Tibial nerve (tissue), 4 donors: ENCODE results near the gene ATP5MC2. TPM values are rescaled to one million over a fixed set of nuclear protein-coding genes. Genes with fewer than 3 reads are reported as not detected.
"Not testable (repeated sequence)": the region's sequence is repeated elsewhere in the genome, so short reads cannot be mapped to it uniquely, and the experiment has no call there.

Experiments
- DNase-seq, 2 donors: peaks; one replicate each; pipeline ENCODE4 v3.0.0-alpha.2; 2019; ENCODE audit warnings: low spot score in 2 of 2
- H3K27ac ChIP-seq, 4 donors: fragments of 200-600 bp; sonication (generic) in 3 of 4; one replicate each; pipeline ENCODE4 v1.5.1; 2017 to 2019; ENCODE audit warnings: mild to moderate bottlenecking in 1 of 4
- H3K27me3 ChIP-seq, 2 donors: fragments of 200-600 bp; sonication (generic) in 1 of 2; one replicate each; pipeline versions ENCODE4 v1.5.1 to v1.6.0; 2017 to 2019
- H3K36me3 ChIP-seq, 3 donors: fragments of 200-600 bp; sonication (generic); one replicate each; pipeline ENCODE4 v1.5.1; 2018 to 2019
- H3K4me1 ChIP-seq, 4 donors: fragments of 200-600 bp; sonication (generic) in 3 of 4; one replicate each; pipeline ENCODE4 v1.5.1; 2017 to 2019
- H3K4me3 ChIP-seq, 4 donors: fragments of 200-600 bp; sonication (generic) in 3 of 4; one replicate each; pipeline ENCODE4 v1.5.1; 2017 to 2019; ENCODE audit warnings: mild to moderate bottlenecking in 1 of 4, moderate library complexity in 1 of 4
- H3K9me3 ChIP-seq, 4 donors: fragments of 200-600 bp; sonication (generic) in 3 of 4; one replicate each; pipeline ENCODE4 v1.5.1; 2017 to 2019
- CTCF ChIP-seq, 5 experiments: fragments of 200-600 bp in 3 of 5; fragments of 450-650 bp in 2 of 5; sonication (generic) in 3 of 5; IDR thresholded peaks; one replicate each; pipeline ENCODE4 v1.5.1; 2016 to 2019; ENCODE audit warnings: antibody characterized with exemption in 5 of 5, mild to moderate bottlenecking in 3 of 5, moderate library complexity in 2 of 5
- EP300 ChIP-seq, 2 donors: sonication (generic); formaldehyde crosslinking; IDR thresholded peaks; one replicate each; pipeline ENCODE4 v1.6.1; 2017; ENCODE audit warnings: antibody characterized with exemption in 2 of 2, mild to moderate bottlenecking in 1 of 2
- POLR2A ChIP-seq, 2 donors: fragments of 450-650 bp; IDR thresholded peaks; one replicate each; pipeline ENCODE4 v1.6.1; 2017; ENCODE audit warnings: antibody characterized with exemption in 2 of 2, mild to moderate bottlenecking in 2 of 2, moderate library complexity in 2 of 2
- WGBS, 2 donors: methylation state at CpG; one replicate each; pipeline ENCODE4 v1.1.5; 2018; 5-methylcytosine and 5-hydroxymethylcytosine counted together
- total RNA-seq, 4 donors: library from RNA; depleted of rRNA; stranded (reverse); fragments of >200 nt; gene quantifications; one replicate each; pipeline ENCODE4 v1.1.0, GENCODE V29; 2016

Gene ATP5MC2
- total RNA-seq, 4 donors from 2014 or later, result 191 to 223 (median 208) TPM

- WGBS, 2 donors, result 68 to 73% methylated on average over 5 of the region's 5 CpGs
- Histone ChIP-seq H3K27ac (no peak overlapping the region), H3K36me3 (no peaks in the 10 kb centered on the region), H3K4me3 (no peak overlapping the region), H3K9me3 (no peaks in the 10 kb centered on the region), H3K27me3 (no peaks in the 10 kb centered on the region), H3K4me1 (no peaks in the 10 kb centered on the region)
- TF ChIP-seq EP300 (IDR thresholded peaks at IDR 0.05) (no peak), POLR2A (IDR thresholded peaks at IDR 0.05) (no peak), CTCF (IDR thresholded peaks at IDR 0.05) (no peak)
- DNase-seq, result no peak
Observed at GRCh38 chr12:53643232-53643979, 32.5 kb downstream of the ATP5MC2 start.

GRCh38 chr12:53638057-53638456 lies 37.8 kb downstream of the ATP5MC2 start:
- Histone ChIP-seq H3K4me1 (no peaks in the 10 kb centered on the region), H3K4me3 (no peak overlapping the region), H3K27ac (no peak overlapping the region), H3K9me3 (no peaks in the 10 kb centered on the region), H3K36me3 (no peaks in the 10 kb centered on the region), H3K27me3 (no peaks in the 10 kb centered on the region)
- DNase-seq, result no peak
- 86 to 91% methylated on average over 2 of the region's 2 CpGs for WGBS, 2 donors
- TF ChIP-seq CTCF (IDR thresholded peaks at IDR 0.05) (no peak), EP300 (IDR thresholded peaks at IDR 0.05) (no peak), POLR2A (IDR thresholded peaks at IDR 0.05) (no peak)

- DNase-seq, result no peak
- 36 to 48% methylated on average over 2 of the region's 2 CpGs for WGBS, 2 donors
- H3K36me3 ChIP-seq, result no peaks in the 10 kb centered on the region
- no peaks in the 10 kb centered on the region for H3K4me1 ChIP-seq
- H3K9me3 ChIP-seq, result no peaks in the 10 kb centered on the region
- no peaks in the 10 kb centered on the region for H3K27me3 ChIP-seq
- no peak overlapping the region for H3K4me3 ChIP-seq
- H3K27ac ChIP-seq, result no peak overlapping the region
- TF ChIP-seq POLR2A (IDR thresholded peaks at IDR 0.05) (no peak), EP300 (IDR thresholded peaks at IDR 0.05) (no peak)
Observed at GRCh38 chr12:53636641-53637040, 39.2 kb downstream of the ATP5MC2 start.

- not testable (repeated sequence) for H3K27ac ChIP-seq, H3K27me3 ChIP-seq, H3K9me3 ChIP-seq, H3K4me1 ChIP-seq, DNase-seq, H3K36me3 ChIP-seq, H3K4me3 ChIP-seq
Observed at GRCh38 chr12:53635708-53636107, 40.2 kb downstream of the ATP5MC2 start.

- TF ChIP-seq EP300 (IDR thresholded peaks at IDR 0.05) (no peak), POLR2A (IDR thresholded peaks at IDR 0.05) (no peak), CTCF (IDR thresholded peaks at IDR 0.05) (no peak)
- 54 to 78% methylated on average over 1 of the region's 1 CpG for WGBS, 2 donors
- Histone ChIP-seq H3K27me3 (no peaks in the 10 kb centered on the region), H3K27ac (no peak overlapping the region), H3K4me1 (peaks cover 0 to 4% (median 0%) of the 10 kb centered on the region in 4 donors), H3K36me3 (no peaks in the 10 kb centered on the region), H3K9me3 (no peaks in the 10 kb centered on the region), H3K4me3 (no peak overlapping the region)
- DNase-seq, result no peak
Observed at GRCh38 chr12:53631721-53632120, 44.2 kb downstream of the ATP5MC2 start.

GRCh38 chr12:53627919-53628318 lies 48.0 kb downstream of the ATP5MC2 start:
- Histone ChIP-seq H3K4me3 (no peak overlapping the region), H3K36me3 (no peaks in the 10 kb centered on the region), H3K27me3 (no peaks in the 10 kb centered on the region), H3K9me3 (no peaks in the 10 kb centered on the region), H3K27ac (no peak overlapping the region), H3K4me1 (peaks cover 0 to 28% (median 11%) of the 10 kb centered on the region in 4 donors)
- no peak for TF ChIP-seq CTCF (IDR thresholded peaks at IDR 0.05)
- no peak for TF ChIP-seq EP300 (IDR thresholded peaks at IDR 0.05)
- no peak for TF ChIP-seq POLR2A (IDR thresholded peaks at IDR 0.05)
- DNase-seq, result no peak
- 87 to 93% methylated on average over 11 of the region's 11 CpGs for WGBS, 2 donors
